ENCODE data around the gene RMI2. TPM values are rescaled to one million over a fixed set of nuclear protein-coding genes. Genes with fewer than 3 reads are reported as not detected.

The RMI2 gene
- total and polyA plus RNA-seq, 8 donors, result 0.35 to 3.2 (median 1.2) TPM

GRCh38 chr16:11301645-11302501, 43.4 kb upstream of the RMI2 start:
- intact Hi-C loops (cut with DNase I), result no loop called here
- FAIRE-seq, result no peak
- no peaks in the 10 kb centered on the region for H3K27me3 ChIP-seq
- no peak for TF ChIP-seq CTCF (IDR thresholded peaks at IDR 0.05)
- WGBS, 2 donors, result 71 to 74% methylated on average over 4 of the region's 4 CpGs
- peaks cover 5 to 13% (median 10%) of the 10 kb centered on the region in 3 donors for H3K4me1 ChIP-seq
- H3K9me3 ChIP-seq, result no peaks in the 10 kb centered on the region
- H3K36me3 ChIP-seq, result no peaks in the 10 kb centered on the region
- ATAC-seq, result no peak
- H3K4me3 ChIP-seq, result no peak overlapping the region
- no peak for DNase-seq
- no peak overlapping the region for H3K27ac ChIP-seq

GRCh38 chr16:11302977-11303376, 42.3 kb upstream of the RMI2 start:
- Histone ChIP-seq H3K4me3 (no peak overlapping the region), H3K27ac (no peak overlapping the region), H3K27me3 (no peaks in the 10 kb centered on the region), H3K9me3 (no peaks in the 10 kb centered on the region), H3K36me3 (no peaks in the 10 kb centered on the region), H3K4me1 (peaks cover 0 to 2% (median 0%) of the 10 kb centered on the region in 3 donors)
- peak in 1 of 6 donors; percentile 10 for DNase-seq
- no peak for FAIRE-seq
- intact Hi-C loops (cut with DNase I), result no loop called here
- WGBS, 2 donors, result 70 to 75% methylated on average over 4 of the region's 4 CpGs
- no peak for ATAC-seq
- TF ChIP-seq CTCF (IDR thresholded peaks at IDR 0.05), result no peak

- no peaks in the 10 kb centered on the region for H3K36me3 ChIP-seq
- ATAC-seq (peak in 3 of 4 donors; percentile 35 to 73 (median 51)), FAIRE-seq (no peak), DNase-seq (peak in 3 of 6 donors; percentile 16 to 45 (median 37))
- no peak overlapping the region for H3K27ac ChIP-seq
- H3K4me3 ChIP-seq, result no peak overlapping the region
- intact Hi-C loops (cut with DNase I), result no loop called here
- no peaks in the 10 kb centered on the region for H3K4me1 ChIP-seq
- no peaks in the 10 kb centered on the region for H3K9me3 ChIP-seq
- 61 to 63% methylated on average over 18 of the region's 18 CpGs for WGBS, 2 donors
- no peak for TF ChIP-seq CTCF (IDR thresholded peaks at IDR 0.05)
- H3K27me3 ChIP-seq, result no peaks in the 10 kb centered on the region
Observed at GRCh38 chr16:11303405-11304138, 41.7 kb upstream of the RMI2 start.

GRCh38 chr16:11306381-11306780, 38.9 kb upstream of the RMI2 start:
- DNase-seq, result no peak
- no peaks in the 10 kb centered on the region for H3K4me1 ChIP-seq
- H3K27ac ChIP-seq, result no peak overlapping the region
- intact Hi-C loops (cut with DNase I), result no loop called here
- H3K27me3 ChIP-seq, result no peaks in the 10 kb centered on the region
- TF ChIP-seq CTCF (IDR thresholded peaks at IDR 0.05), result no peak
- WGBS, 2 donors, result 89 to 91% methylated on average over 8 of the region's 8 CpGs
- H3K4me3 ChIP-seq, result no peak overlapping the region
- no peaks in the 10 kb centered on the region for H3K9me3 ChIP-seq
- H3K36me3 ChIP-seq, result no peaks in the 10 kb centered on the region
- FAIRE-seq, result no peak
- ATAC-seq, result no peak
